SW480 (cell line): Measurements from ENCODE around the gene CCDC3.

Source experiments
- DNase-seq: peaks from one replicate; pipeline ENCODE4 v3.0.0-alpha.2; 2016; ENCODE audit warnings: low spot score

Gene CCDC3

GRCh38 chr10:12922117-12922900, 79.2 kb downstream of the CCDC3 start:
- DNase-seq = no peak

- no peak for DNase-seq
Measured at GRCh38 chr10:12921163-12921562, 80.3 kb downstream of the CCDC3 start.

- DNase-seq = no peak
Measured at GRCh38 chr10:12919574-12919973, 81.9 kb downstream of the CCDC3 start.

DNA sequence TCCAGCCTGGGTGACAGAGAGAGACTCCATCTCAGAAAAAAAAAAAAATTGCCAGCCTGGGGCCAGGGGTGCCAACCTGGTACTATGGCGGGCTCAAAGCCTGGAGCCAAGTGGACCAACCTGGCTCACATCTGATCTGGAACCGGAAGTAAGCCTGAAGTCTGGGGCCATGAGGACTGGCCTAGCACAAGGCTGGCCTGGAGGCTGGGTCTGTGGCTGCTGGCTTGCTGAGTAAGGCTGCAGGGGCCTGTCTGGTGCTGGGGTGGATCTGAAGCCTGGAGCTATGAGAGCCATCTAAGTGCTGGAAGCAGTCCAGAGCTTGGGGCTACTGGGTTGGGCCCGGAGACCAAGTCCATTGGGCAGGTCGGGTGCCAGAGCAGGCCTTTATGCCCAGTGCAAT, 84.9 kb downstream of the CCDC3 start:
- DNase-seq = no peak

- DNase-seq = no peak
Measured at GRCh38 chr10:12915637-12916168, 85.8 kb downstream of the CCDC3 start.

GRCh38 chr10:12914111-12914510, 87.4 kb downstream of the CCDC3 start:
- no peak for DNase-seq

- no peak for DNase-seq
Measured at GRCh38 chr10:12911795-12912194, 89.7 kb downstream of the CCDC3 start.

DNA sequence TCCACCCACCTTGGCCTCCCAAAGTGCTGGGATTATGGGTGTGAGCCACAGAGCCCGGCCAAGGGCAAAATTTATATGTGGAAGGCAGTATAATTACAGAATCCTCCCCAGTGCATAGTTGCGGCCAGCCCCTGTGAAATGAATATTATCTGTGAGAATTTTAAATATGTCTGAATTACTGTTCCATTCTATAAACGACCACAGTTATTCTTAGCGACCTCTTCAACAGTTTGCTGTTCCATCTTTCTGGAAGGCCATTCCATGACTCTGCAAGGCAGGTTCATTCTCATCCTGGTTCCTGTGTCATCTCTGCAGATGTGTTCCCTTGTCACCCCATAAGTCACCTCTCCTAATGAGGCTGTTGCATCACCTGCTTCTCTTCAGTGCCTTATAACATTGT, 90.7 kb downstream of the CCDC3 start:
- DNase-seq = no peak

GRCh38 chr10:12909836-12910185, 91.7 kb downstream of the CCDC3 start:
- peak; percentile 4 for DNase-seq

GRCh38 chr10:12909182-12909835, 92.2 kb downstream of the CCDC3 start:
- DNase-seq = no peak

- no peak for DNase-seq
Measured at GRCh38 chr10:12908773-12909172, 92.7 kb downstream of the CCDC3 start.

DNA sequence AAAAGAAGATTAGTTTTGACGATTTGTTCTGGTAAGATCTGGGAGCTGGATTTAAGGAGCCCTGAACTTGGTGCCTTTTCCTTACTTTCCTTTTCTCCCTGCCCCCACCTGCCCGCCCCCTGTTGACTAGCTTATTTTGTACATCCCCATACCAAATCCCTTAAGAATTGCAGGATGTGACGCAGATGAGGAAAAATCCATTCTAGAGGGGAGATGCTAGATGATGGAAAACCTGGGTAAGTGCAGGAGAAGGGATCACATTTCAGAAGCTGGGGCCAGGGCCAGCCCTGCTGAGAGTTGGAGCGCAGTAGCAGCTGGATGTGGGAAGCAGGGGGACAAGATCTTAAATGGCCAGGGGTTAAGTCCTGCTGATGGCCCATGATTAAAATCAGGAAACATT, 93.9 kb downstream of the CCDC3 start:
- no peak for DNase-seq

DNA sequence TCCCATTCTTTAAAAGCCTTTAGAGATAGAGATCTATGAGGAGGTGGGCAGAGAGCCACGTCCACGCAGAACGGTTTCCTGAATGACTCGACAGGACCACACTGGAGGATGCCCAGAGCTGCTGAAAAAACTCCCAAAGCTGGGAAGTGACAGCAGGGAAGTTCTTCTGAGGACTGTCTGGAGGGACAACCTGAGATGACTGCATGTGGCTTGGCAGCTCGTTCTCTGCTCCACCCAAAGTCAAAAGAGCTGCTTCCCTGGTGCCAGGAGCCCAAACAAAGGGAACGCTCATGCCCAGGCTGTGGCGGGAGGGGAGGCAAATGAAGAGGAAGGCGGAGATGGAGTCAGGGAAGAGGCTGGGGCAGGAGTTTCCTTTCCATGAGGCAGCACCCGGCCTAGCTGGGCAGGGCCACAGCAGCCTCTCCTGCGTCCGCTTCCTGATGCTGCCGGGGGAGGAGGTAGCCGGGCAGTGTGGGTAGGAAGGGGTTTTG, 95.4 kb downstream of the CCDC3 start:
- no peak for DNase-seq

DNA sequence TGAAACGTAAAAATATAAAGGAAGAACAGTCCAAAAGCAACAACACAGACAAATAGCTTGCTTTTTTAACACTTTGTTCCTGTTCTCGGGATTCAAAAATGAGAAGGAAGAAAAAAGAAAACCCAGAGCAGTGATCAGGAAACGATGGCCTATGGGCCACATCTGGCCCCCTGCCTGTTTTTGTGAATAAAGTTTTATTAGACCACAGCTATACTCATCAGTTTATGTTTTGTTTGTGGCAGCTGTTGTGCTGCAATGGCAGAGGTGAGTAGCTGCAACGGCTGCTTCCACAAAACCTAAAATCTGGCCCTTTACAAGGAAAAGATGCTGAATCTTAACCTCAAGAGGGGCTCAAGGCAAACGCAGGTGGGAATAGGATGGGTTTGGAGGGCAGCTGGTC, 96.4 kb downstream of the CCDC3 start:
- DNase-seq = no peak

DNA sequence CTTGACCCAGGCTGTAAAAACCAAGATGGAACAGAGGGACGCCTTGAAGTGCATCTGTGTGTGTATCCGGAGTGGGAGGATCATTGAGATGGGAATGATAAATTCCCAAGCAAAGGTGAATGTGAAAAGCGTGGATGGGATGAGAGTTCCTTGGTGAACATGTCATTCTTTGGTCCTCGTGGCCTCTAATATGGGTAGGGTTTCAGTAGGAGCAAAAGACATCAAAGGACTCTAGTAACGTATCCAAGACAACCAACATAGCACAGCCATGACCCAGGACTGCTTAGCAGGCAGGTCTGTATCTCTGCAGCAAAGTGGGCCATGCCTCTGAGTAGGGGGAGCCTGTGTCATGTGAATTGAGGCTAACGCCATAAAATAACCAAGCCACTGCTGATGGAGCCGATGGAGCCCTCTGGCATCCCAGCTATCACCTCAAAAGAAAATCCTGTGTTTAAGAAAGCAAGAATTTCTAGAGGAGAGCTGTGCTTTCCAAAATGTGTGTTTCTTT, 98.6 kb downstream of the CCDC3 start:
- no peak for DNase-seq

GRCh38 chr10:12902135-12902572, 99.4 kb downstream of the CCDC3 start:
- DNase-seq = peak; percentile 50

DNA sequence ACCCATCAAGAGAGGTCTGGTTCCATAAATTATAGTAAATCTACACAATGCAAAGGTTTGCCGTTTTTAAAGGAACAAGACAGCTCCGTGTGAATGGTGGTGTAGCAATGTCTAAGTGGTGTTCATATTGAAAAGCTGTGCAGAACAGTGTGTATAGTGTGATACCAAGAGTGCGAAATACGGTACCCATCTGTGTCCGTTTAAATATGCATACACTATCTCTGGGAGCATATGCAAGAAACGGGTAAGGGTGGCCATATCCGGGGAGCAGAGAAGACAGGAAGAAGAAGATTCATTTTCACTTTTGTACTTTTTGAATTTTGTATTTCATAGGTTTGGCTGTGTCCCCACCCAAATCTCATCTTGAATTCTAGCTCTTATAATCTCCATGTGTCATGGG, 102.0 kb downstream of the CCDC3 start:
- no peak for DNase-seq

DNA sequence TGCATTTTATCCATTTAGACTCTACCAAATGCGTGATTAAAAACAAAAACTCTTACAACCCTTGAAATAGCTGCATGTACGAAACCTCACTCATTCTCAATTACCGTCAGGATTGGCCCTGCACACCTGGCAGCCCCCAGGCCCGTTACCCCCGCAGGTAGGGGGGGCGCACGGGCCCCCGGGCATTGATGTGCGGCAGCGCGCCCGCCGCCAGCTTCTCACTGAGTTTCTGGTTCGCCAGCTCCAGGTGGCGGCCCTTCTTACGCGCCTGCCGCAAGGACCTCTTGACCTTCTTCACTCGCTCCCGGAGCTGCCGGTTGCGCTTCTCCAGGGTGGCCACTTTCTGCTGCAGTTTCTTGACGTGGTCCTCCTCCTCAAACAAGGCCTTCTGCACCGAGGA, 103.2 kb downstream of the CCDC3 start:
- no peak for DNase-seq

- DNase-seq = no peak
Measured at GRCh38 chr10:12897278-12897677, 104.2 kb downstream of the CCDC3 start.

DNA sequence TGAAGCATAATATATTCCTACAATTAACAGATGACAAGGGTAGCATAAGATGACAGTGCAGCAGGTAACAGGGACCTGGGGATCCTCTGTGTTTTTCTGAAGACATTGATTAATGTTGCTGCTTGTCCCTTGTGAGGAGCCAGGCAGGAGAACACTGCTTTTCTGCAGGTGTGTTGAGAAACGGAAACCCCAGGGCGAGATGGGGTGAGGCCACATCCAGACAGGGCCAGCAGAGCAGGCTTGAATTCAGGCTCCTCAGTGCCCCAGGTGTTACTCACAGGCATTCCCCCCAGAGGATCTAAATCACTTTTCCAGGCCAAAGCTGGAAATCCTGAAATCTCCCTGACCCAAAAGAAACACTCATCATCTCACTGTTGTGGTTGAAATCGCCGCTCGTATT, 105.3 kb downstream of the CCDC3 start:
- DNase-seq = no peak

DNA sequence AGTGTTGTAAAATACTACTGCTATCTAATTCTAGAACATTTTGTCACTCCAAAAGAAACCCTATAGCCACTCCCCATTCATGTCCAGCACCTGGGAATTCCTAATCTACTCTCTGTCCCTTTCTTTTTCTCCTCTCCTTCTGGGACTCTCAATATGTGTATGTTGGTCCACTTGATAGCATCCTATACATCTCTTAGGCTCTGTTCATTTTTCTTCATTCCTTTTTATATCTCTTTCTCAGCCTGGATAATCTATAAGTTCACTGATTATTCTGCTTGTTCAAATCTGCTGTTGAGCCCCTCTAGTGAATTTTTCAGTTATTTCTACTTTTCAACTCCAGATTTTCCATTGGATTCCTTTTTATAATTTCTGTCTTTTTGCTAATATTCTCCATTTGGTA, 108.6 kb downstream of the CCDC3 start:
- DNase-seq = no peak

DNA sequence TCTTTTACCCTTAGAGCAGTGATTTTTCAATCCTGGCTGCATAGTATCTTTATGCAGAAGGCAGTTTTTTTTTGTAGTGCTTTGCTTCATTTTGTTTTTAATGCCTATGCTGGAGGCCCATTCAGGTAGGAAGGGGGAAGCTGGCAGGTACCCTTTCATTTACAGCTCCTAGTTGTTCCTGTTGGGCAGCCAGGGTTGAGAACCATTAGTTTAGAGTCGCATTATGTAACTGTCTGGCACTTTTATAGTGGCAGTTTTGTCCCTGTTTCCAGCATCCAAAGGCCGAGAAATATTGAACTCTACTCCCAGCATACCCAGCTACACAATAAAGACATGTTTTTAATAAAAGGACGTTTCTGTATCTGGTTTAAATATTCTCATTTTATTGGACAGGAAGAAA, 110.6 kb downstream of the CCDC3 start:
- DNase-seq = no peak

GRCh38 chr10:12888470-12888869, 113.0 kb downstream of the CCDC3 start:
- DNase-seq = no peak
